Measurements from ENCODE around the gene ACTR5. TPM values are rescaled to one million over a fixed set of nuclear protein-coding genes. Genes with fewer than 3 reads are reported as not detected.

Gene ACTR5
- total RNA-seq, 1 experiment from 2014 or later, result 22.0 TPM

GRCh38 chr20:38810926-38811630 is 62.8 kb downstream of the ACTR5 start:
- CTCF ChIA-PET, result no interaction called here

More at GRCh38 chr20:38810926-38811630, 62.8 kb downstream of the ACTR5 start:
- Histone ChIP-seq H3K9me3 (ENCODE audit: control insufficient read depth in 1 of 2, insufficient read depth in 1 of 2, low read depth in 1 of 2, low read length in 2 of 2) (no peaks in the 10 kb centered on the region), H3K9ac (ENCODE audit: low read length) (no peak overlapping the region), H3K9me2 (ENCODE audit: insufficient read depth) (no peaks in the 10 kb centered on the region), H3K27me3 (ENCODE audit: insufficient read depth, low read length) (peaks cover 4% of the 10 kb centered on the region; the same call in 1 of the 2 replicates), H2AFZ (ENCODE audit: low read depth, low read length, poor library complexity, severe bottlenecking) (no peak overlapping the region), H3K27ac (ENCODE audit: low read depth, low read length) (no peak overlapping the region), H4K20me1 (ENCODE audit: insufficient read depth) (no peaks in the 10 kb centered on the region), H3K79me2 (ENCODE audit: insufficient read depth, low read length) (no peaks in the 10 kb centered on the region), H3K4me2 (ENCODE audit: low read length) (no peak overlapping the region), H3K4me3 (replicated peaks in 1 of 2; ENCODE audit: low read depth in 1 of 2, low read length in 2 of 2) (no peak overlapping the region), H3K36me3 (ENCODE audit: control insufficient read depth in 1 of 2, insufficient read depth in 2 of 2, low read length in 2 of 2) (no peaks in the 10 kb centered on the region), H3K4me1 (ENCODE audit: control insufficient read depth in 1 of 2, insufficient read depth in 2 of 2, low read length in 2 of 2) (no peaks in the 10 kb centered on the region)
- ATAC-seq (no peak), DNase-seq (ENCODE audit: low read depth, low spot score) (no peak)
- no TSS peak for BruUV-seq (replicated peaks)
- no peak for TF ChIP-seq POLR2A (IDR thresholded peaks at IDR 0.05; ENCODE audit: borderline replicate concordance, extremely low read depth, insufficient read depth, insufficient read length)
- TF ChIP-seq RAD21 (IDR thresholded peaks at IDR 0.05; ENCODE audit: low read depth), result no peak
- no peak for TF ChIP-seq TCF7L2 (IDR thresholded peaks at IDR 0.05; ENCODE audit: borderline replicate concordance, extremely low read depth, insufficient read depth, insufficient read length)
- TF ChIP-seq ZFX (IDR thresholded peaks at IDR 0.05), result no peak
- TF ChIP-seq CEBPB (IDR thresholded peaks at IDR 0.05; ENCODE audit: low read depth), result no peak
- TF ChIP-seq EGR1 (IDR thresholded peaks at IDR 0.05; ENCODE audit: low read depth), result no peak
- TF ChIP-seq YY1 (IDR thresholded peaks at IDR 0.05; ENCODE audit: extremely low read depth, insufficient replicate concordance, low read depth, low read length), result no peak
- TF ChIP-seq CTCF (IDR thresholded peaks at IDR 0.05 in 2 of 3, conservative IDR thresholded peaks at IDR 0.05 in 1 of 3; ENCODE audit: borderline replicate concordance in 1 of 3, insufficient read depth in 1 of 3, low read depth in 2 of 3, low read length in 2 of 3), result no peak
- no peak for TF ChIP-seq ATF3 (IDR thresholded peaks at IDR 0.05)
- TF ChIP-seq JUND (IDR thresholded peaks at IDR 0.05), result no peak
- RAD21 ChIA-PET (ENCODE audit: low non-redundant PET in 1 of 2, low total read pairs in 2 of 2, uncharacterized antibody in 2 of 2, unreplicated experiment in 2 of 2), result no interaction called here
- intact Hi-C loops (cut with micrococcal nuclease), result no loop called here
- POLR2A ChIA-PET, result no interaction called here

Measured in HCT116 (cell line).